Stimulated activated naive CD8-positive, alpha-beta T cell treated with anti-CD3 and anti-CD28 coated beads, Interleukin-15, Interleukin-2, amounts not matched to agents 100 U/mL and 50 U/mL, for 24 hours (primary cell): ENCODE results near the gene TBATA.

Source experiments
- ATAC-seq: fragments of 150-1000 bp; cut with Tn5 transposase; one replicate; pipeline ENCODE4 v1.10.0; 2021
- DNase-seq: peaks from one replicate; pipeline ENCODE4 v3.0.0; 2021

The TBATA gene

GRCh38 chr10:70743879-70744278 is 41.3 kb downstream of the TBATA start:
- ATAC-seq = no peak

GRCh38 chr10:70743430-70743788 is 41.8 kb downstream of the TBATA start:
- no peak for ATAC-seq
- no peak for DNase-seq

More at GRCh38 chr10:70743879-70744278, 41.3 kb downstream of the TBATA start:
- DNase-seq = no peak

GRCh38 chr10:70742537-70743429 is 42.4 kb downstream of the TBATA start:
- ATAC-seq (no peak), DNase-seq (no peak)

- ATAC-seq = peak; percentile 45
- no peak for DNase-seq
Measured at GRCh38 chr10:70740406-70741288, 44.5 kb downstream of the TBATA start.

- DNase-seq (no peak), ATAC-seq (no peak)
Measured at GRCh38 chr10:70738761-70739121, 46.4 kb downstream of the TBATA start.

- no peak for ATAC-seq
- DNase-seq = no peak
Measured at GRCh38 chr10:70738006-70738760, 47.0 kb downstream of the TBATA start.

- DNase-seq = no peak
- ATAC-seq = no peak
Measured at GRCh38 chr10:70737250-70737649, 47.9 kb downstream of the TBATA start.

GRCh38 chr10:70736525-70736924 is 48.7 kb downstream of the TBATA start:
- ATAC-seq = no peak
- no peak for DNase-seq

GRCh38 chr10:70735161-70735560 is 50.0 kb downstream of the TBATA start:
- no peak for DNase-seq
- ATAC-seq = no peak

- no peak for ATAC-seq
- no peak for DNase-seq
Measured at GRCh38 chr10:70733051-70733450, 52.1 kb downstream of the TBATA start.

- no peak for ATAC-seq
- no peak for DNase-seq
Measured at GRCh38 chr10:70732569-70732968, 52.6 kb downstream of the TBATA start.

GRCh38 chr10:70730955-70731354 is 54.2 kb downstream of the TBATA start:
- DNase-seq = no peak
- no peak for ATAC-seq

- ATAC-seq = no peak
Measured at GRCh38 chr10:70729763-70730357, 55.3 kb downstream of the TBATA start.

GRCh38 chr10:70728328-70728727 is 56.8 kb downstream of the TBATA start:
- ATAC-seq (no peak), DNase-seq (no peak)

More at GRCh38 chr10:70729763-70730357, 55.3 kb downstream of the TBATA start:
- DNase-seq = no peak

GRCh38 chr10:70726909-70727495 is 58.2 kb downstream of the TBATA start:
- DNase-seq (no peak), ATAC-seq (no peak)

GRCh38 chr10:70723771-70724170 is 61.4 kb downstream of the TBATA start:
- DNase-seq (no peak), ATAC-seq (no peak)

- no peak for DNase-seq
- no peak for ATAC-seq
Measured at GRCh38 chr10:70722820-70723424, 62.3 kb downstream of the TBATA start.
